ENCODE results near the gene WDFY4. TPM values are rescaled to one million over a fixed set of nuclear protein-coding genes. Genes with fewer than 3 reads are reported as not detected.

Gene WDFY4
- total RNA-seq, 1 donor from 2014 or later = not detected

DNA sequence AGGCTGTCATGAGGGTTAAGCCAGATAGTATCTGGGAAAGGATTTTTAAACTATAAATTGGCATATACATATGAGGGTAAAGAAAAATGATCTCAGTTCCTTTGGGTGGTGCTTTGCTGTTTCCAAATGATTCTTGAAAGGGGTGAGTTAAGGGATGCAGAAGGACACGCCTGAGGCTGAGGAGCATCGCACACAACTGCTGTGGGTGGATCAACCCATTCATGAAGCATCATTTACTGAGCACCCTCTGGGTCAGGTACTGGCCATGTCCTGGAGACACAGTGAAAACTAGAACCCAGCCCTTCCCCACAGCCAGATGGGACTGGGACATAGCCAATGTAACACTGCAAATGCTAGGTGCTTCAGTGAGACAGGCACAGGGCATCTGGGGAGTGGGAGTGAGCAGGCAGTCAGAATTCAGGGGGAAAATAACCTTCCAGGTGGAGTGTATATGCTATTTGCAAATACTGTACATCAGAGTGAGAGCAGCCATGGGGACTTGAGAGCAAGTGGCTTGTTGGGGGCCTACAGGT lies 112.1 kb downstream of the WDFY4 start:
- Histone ChIP-seq H3K4me1 (no peaks in the 10 kb centered on the region), H2AFZ (replicated peaks) (no peak overlapping the region), H3K9ac (no peak overlapping the region), H3K4me3 (no peak overlapping the region), H3K27me3 (no peaks in the 10 kb centered on the region), H3F3A (ENCODE audit: low read depth) (no peaks in the 10 kb centered on the region), H3K9me3 (ENCODE audit: low read depth) (no peaks in the 10 kb centered on the region), H3K27ac (no peak overlapping the region), H3K4me2 (no peak overlapping the region), H3K79me2 (ENCODE audit: low read depth) (no peaks in the 10 kb centered on the region), H4K20me1 (ENCODE audit: low read depth) (no peaks in the 10 kb centered on the region), H3K36me3 (no peaks in the 10 kb centered on the region)
- no peak for DNase-seq (ENCODE audit: low spot score)
- no peaks in the 10 kb centered on the region for H3K4me1 Mint-ChIP-seq
- H3K27ac Mint-ChIP-seq = no peak overlapping the region
- TF ChIP-seq EZH2 (IDR thresholded peaks at IDR 0.05) = no peak
- TF ChIP-seq, protein P1, sequence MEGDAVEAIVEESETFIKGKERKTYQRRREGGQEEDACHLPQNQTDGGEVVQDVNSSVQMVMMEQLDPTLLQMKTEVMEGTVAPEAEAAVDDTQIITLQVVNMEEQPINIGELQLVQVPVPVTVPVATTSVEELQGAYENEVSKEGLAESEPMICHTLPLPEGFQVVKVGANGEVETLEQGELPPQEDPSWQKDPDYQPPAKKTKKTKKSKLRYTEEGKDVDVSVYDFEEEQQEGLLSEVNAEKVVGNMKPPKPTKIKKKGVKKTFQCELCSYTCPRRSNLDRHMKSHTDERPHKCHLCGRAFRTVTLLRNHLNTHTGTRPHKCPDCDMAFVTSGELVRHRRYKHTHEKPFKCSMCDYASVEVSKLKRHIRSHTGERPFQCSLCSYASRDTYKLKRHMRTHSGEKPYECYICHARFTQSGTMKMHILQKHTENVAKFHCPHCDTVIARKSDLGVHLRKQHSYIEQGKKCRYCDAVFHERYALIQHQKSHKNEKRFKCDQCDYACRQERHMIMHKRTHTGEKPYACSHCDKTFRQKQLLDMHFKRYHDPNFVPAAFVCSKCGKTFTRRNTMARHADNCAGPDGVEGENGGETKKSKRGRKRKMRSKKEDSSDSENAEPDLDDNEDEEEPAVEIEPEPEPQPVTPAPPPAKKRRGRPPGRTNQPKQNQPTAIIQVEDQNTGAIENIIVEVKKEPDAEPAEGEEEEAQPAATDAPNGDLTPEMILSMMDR (IDR thresholded peaks at IDR 0.05) = no peak
- TF ChIP-seq EZH2phosphoT487 (IDR thresholded peaks at IDR 0.05) = no peak
- H3K27me3 Mint-ChIP-seq (ENCODE audit: insufficient read depth, low read depth) = peaks cover 6% of the 10 kb centered on the region
- H3K36me3 Mint-ChIP-seq = no peaks in the 10 kb centered on the region
- H3K4me3 Mint-ChIP-seq = no peak overlapping the region
- H3K9me3 Mint-ChIP-seq = no peaks in the 10 kb centered on the region

DNA sequence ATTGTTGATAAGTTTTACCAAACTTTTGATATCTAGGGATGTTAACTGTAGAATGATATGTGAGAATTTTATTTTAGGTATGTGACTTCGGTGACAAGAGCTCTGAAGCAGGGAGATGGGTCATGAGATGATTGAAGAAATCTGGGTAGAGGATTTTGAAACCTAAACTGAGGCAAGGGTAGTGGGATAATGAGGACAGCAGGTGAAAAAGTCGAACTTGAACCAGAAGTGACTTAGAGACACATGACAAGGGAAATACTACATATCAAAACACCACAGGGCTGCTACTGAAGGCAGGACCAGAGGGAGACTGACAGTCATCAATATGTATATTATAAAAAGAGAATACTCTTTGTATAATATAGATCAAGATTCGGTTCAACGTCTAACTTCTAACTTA lies 113.2 kb downstream of the WDFY4 start:
- no peak overlapping the region for H2AFZ ChIP-seq (replicated peaks)
- no peaks in the 10 kb centered on the region for H3K4me1 ChIP-seq
- H3K79me2 ChIP-seq (ENCODE audit: low read depth) = no peaks in the 10 kb centered on the region
- Mint-ChIP-seq H3K27me3 (ENCODE audit: insufficient read depth, low read depth) (peaks cover 6% of the 10 kb centered on the region), H3K4me3 (no peak overlapping the region), H3K4me1 (no peaks in the 10 kb centered on the region), H3K9me3 (no peaks in the 10 kb centered on the region), H3K36me3 (no peaks in the 10 kb centered on the region), H3K27ac (no peak overlapping the region)
- no peak overlapping the region for H3K9ac ChIP-seq
- no peaks in the 10 kb centered on the region for H3F3A ChIP-seq (ENCODE audit: low read depth)
- TF ChIP-seq EZH2phosphoT487 (IDR thresholded peaks at IDR 0.05) = no peak
- no peak for TF ChIP-seq EZH2 (IDR thresholded peaks at IDR 0.05)
- TF ChIP-seq, protein P1 (IDR thresholded peaks at IDR 0.05) = no peak
- no peak overlapping the region for H3K4me3 ChIP-seq
- no peak overlapping the region for H3K27ac ChIP-seq
- H3K27me3 ChIP-seq = no peaks in the 10 kb centered on the region
- no peak for DNase-seq (ENCODE audit: low spot score)
- no peaks in the 10 kb centered on the region for H3K36me3 ChIP-seq
- H3K9me3 ChIP-seq (ENCODE audit: low read depth) = no peaks in the 10 kb centered on the region
- H4K20me1 ChIP-seq (ENCODE audit: low read depth) = no peaks in the 10 kb centered on the region
- H3K4me2 ChIP-seq = no peak overlapping the region

DNA sequence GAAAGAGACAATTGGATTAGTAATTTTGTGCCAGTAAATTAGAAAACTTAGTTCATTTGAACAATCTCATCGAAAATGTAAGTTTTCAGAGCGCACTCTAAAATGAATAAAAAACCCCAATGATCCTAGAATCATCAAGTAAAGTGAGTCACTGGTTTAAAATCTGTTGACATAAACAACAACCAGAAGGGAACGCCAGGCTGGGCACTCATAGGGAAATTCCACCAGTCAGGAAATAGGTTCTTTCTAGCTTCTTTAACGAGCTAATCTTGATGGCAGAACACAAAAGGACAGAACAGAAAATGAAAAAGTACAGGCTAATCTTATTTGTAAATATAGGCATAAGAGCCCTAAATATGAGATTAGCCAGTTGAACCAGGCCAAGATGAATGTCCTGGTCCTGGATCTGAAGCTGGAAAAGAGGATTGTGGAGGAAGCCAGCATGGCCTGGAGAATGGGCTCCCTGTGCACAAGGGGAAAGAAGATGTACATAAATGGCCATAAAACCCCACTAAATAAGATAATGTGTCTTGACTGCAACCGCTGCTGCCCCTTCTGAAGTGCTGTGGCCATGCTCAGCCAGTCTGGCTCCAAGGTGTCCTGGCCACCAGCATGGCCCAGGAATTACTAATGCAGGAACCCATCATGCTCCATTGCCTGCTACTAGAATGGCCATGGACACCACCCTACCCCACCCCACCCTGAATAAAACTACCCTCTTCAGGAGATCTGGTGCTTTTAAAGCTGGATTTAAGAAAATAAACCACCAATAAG lies 114.0 kb downstream of the WDFY4 start:
- H3K4me1 Mint-ChIP-seq = no peaks in the 10 kb centered on the region
- Histone ChIP-seq H2AFZ (replicated peaks) (no peak overlapping the region), H3K4me2 (no peak overlapping the region), H3K79me2 (ENCODE audit: low read depth) (no peaks in the 10 kb centered on the region), H3K9me3 (ENCODE audit: low read depth) (no peaks in the 10 kb centered on the region), H3K4me1 (no peaks in the 10 kb centered on the region), H4K20me1 (ENCODE audit: low read depth) (no peaks in the 10 kb centered on the region), H3K4me3 (no peak overlapping the region), H3K27ac (no peak overlapping the region), H3K36me3 (no peaks in the 10 kb centered on the region), H3K27me3 (no peaks in the 10 kb centered on the region), H3K9ac (no peak overlapping the region), H3F3A (ENCODE audit: low read depth) (no peaks in the 10 kb centered on the region)
- TF ChIP-seq, protein P1 (IDR thresholded peaks at IDR 0.05) = no peak
- no peak for TF ChIP-seq EZH2 (IDR thresholded peaks at IDR 0.05)
- TF ChIP-seq EZH2phosphoT487 (IDR thresholded peaks at IDR 0.05) = no peak
- DNase-seq (ENCODE audit: low spot score) = no peak
- H3K4me3 Mint-ChIP-seq = no peak overlapping the region
- no peaks in the 10 kb centered on the region for H3K36me3 Mint-ChIP-seq
- peaks cover 6% of the 10 kb centered on the region for H3K27me3 Mint-ChIP-seq (ENCODE audit: insufficient read depth, low read depth)
- no peaks in the 10 kb centered on the region for H3K9me3 Mint-ChIP-seq
- H3K27ac Mint-ChIP-seq = no peak overlapping the region
